ENCODE results near the gene PIGC.

PIGC gene

DNA sequence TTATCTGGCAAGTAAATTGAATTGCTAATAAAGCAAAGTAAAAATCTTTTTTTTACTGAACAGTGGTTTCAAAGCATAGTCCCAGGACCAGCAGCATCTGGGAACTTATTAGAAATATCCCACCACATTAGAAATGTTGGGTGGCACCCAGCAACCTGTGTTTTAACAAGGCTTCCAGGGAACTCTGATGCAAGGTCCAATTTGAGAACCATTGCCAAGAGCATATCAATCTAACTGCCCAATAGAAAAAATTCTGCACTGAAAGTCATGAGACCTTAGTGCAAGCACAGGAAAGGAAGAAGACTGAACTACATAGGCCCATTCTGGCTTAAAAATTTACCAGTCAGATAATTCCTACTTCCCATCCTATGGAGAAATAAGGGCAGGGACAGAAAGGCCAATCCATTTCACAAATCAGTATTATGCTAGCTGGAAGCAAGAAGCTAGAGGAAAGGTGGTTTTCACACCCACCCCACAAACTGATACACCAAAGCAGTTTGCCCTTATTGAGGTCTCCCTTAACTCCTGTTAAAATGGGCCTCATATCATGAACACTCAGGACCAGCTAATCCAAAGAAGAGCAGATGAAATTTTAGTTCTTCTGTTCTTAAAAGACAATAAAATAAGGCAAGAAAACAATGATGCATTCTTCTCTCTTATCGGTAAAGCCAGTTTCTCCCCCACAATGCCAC, 40.8 kb downstream of the PIGC start:
- no peak overlapping the region for H3K27ac ChIP-seq (ENCODE audit: low read depth in 2 of 2, low read length in 2 of 2)
- H3K27me3 ChIP-seq (ENCODE audit: control insufficient read depth in 2 of 2, insufficient read depth in 2 of 2, low read length in 2 of 2): no peaks in the 10 kb centered on the region
- no peaks in the 10 kb centered on the region for H3K9me3 ChIP-seq (ENCODE audit: control insufficient read depth in 2 of 2, low read length in 2 of 2)
- H3K4me1 ChIP-seq (ENCODE audit: control insufficient read depth in 2 of 2, insufficient read depth in 2 of 2, low read length in 2 of 2): peaks cover 0 to 11% of the 10 kb centered on the region in 2 donors
- H3K9ac ChIP-seq (ENCODE audit: low read depth in 1 of 2, low read length in 2 of 2): no peak overlapping the region
- H3K4me3 ChIP-seq (ENCODE audit: low read length in 2 of 2): no peak overlapping the region
- no peaks in the 10 kb centered on the region for H3K36me3 ChIP-seq (ENCODE audit: control insufficient read depth in 2 of 2, insufficient read depth in 2 of 2, low read length in 2 of 2)

DNA sequence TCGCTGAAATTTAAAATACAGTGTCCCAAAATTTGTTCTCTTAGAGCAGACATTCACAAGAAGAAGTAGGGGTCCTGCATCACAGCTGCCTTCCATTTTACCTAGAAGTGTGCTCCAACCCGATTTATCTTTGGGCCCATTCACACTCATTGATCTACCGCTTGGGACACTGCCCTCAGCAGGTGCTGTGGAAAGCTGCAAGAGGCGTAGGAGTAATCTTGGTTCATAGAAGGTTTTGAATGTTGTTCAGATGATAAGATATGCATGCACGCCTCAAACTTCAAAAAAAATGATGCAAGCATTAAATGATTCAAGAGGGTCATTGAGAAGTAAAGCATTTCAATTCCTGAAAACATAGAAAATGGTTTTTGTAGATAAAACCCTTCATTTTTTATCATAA, 42.0 kb downstream of the PIGC start:
- H3K27ac ChIP-seq (ENCODE audit: low read depth in 2 of 2, low read length in 2 of 2): no peak overlapping the region

DNA sequence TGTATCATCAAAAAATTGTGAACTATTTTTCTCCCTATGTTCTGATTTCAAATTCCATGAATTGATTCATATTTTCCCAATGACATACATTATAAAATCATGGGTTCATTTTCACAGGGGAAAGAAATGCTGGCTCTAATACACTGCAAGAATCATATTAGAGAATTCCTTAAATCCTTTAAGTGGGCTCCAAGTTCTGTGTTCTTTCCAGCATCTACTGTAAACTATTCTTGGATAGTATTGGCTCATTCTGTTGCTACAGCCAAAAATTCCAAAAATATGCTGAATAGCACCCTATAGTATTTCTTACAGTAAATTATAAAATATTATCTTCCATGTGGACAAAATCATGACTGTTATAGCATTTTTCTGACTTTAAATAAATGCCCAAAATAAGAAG, 42.4 kb downstream of the PIGC start:
- H3K9me3 ChIP-seq (ENCODE audit: control insufficient read depth in 2 of 2, low read length in 2 of 2): no peaks in the 10 kb centered on the region
- peaks cover 0 to 11% of the 10 kb centered on the region in 2 donors for H3K4me1 ChIP-seq (ENCODE audit: control insufficient read depth in 2 of 2, insufficient read depth in 2 of 2, low read length in 2 of 2)
- no peak overlapping the region for H3K4me3 ChIP-seq (ENCODE audit: low read length in 2 of 2)
- H3K27ac ChIP-seq (ENCODE audit: low read depth in 2 of 2, low read length in 2 of 2): no peak overlapping the region
- no peaks in the 10 kb centered on the region for H3K27me3 ChIP-seq (ENCODE audit: control insufficient read depth in 2 of 2, insufficient read depth in 2 of 2, low read length in 2 of 2)
- H3K36me3 ChIP-seq (ENCODE audit: control insufficient read depth in 2 of 2, insufficient read depth in 2 of 2, low read length in 2 of 2): no peaks in the 10 kb centered on the region
- no peak overlapping the region for H3K9ac ChIP-seq (ENCODE audit: low read depth in 1 of 2, low read length in 2 of 2)

More for the DNA sequence above, 42.0 kb downstream of the PIGC start:
- H3K9me3 ChIP-seq (ENCODE audit: control insufficient read depth in 2 of 2, low read length in 2 of 2): no peaks in the 10 kb centered on the region
- no peak overlapping the region for H3K4me3 ChIP-seq (ENCODE audit: low read length in 2 of 2)
- no peaks in the 10 kb centered on the region for H3K36me3 ChIP-seq (ENCODE audit: control insufficient read depth in 2 of 2, insufficient read depth in 2 of 2, low read length in 2 of 2)
- H3K9ac ChIP-seq (ENCODE audit: low read depth in 1 of 2, low read length in 2 of 2): no peak overlapping the region
- H3K4me1 ChIP-seq (ENCODE audit: control insufficient read depth in 2 of 2, insufficient read depth in 2 of 2, low read length in 2 of 2): peaks cover 0 to 11% of the 10 kb centered on the region in 2 donors
- no peaks in the 10 kb centered on the region for H3K27me3 ChIP-seq (ENCODE audit: control insufficient read depth in 2 of 2, insufficient read depth in 2 of 2, low read length in 2 of 2)

DNA sequence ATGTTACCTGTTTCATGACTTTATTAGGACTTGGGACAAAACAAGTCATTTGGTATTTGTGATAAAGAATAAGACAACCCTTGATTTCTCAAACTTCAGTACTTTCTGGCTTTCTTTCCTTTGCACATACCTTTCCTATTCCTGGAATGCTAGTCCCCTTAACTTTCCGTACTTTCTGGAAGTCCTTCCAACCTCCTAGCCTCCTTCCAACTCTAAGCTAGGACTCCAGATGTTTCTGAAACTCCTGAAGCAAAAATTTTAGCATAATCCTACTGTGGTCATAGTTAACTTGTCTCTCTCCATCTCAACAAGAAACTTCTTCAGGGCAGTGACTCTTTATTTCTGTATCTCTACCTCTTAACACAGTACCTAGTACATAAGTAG, 43.2 kb downstream of the PIGC start:
- Histone ChIP-seq H3K27ac (ENCODE audit: low read depth in 2 of 2, low read length in 2 of 2) (no peak overlapping the region), H3K9me3 (ENCODE audit: control insufficient read depth in 2 of 2, low read length in 2 of 2) (no peaks in the 10 kb centered on the region), H3K27me3 (ENCODE audit: control insufficient read depth in 2 of 2, insufficient read depth in 2 of 2, low read length in 2 of 2) (no peaks in the 10 kb centered on the region), H3K9ac (ENCODE audit: low read depth in 1 of 2, low read length in 2 of 2) (no peak overlapping the region), H3K36me3 (ENCODE audit: control insufficient read depth in 2 of 2, insufficient read depth in 2 of 2, low read length in 2 of 2) (no peaks in the 10 kb centered on the region), H3K4me3 (ENCODE audit: low read length in 2 of 2) (no peak overlapping the region), H3K4me1 (ENCODE audit: control insufficient read depth in 2 of 2, insufficient read depth in 2 of 2, low read length in 2 of 2) (peaks cover 0 to 11% of the 10 kb centered on the region in 2 donors)

DNA sequence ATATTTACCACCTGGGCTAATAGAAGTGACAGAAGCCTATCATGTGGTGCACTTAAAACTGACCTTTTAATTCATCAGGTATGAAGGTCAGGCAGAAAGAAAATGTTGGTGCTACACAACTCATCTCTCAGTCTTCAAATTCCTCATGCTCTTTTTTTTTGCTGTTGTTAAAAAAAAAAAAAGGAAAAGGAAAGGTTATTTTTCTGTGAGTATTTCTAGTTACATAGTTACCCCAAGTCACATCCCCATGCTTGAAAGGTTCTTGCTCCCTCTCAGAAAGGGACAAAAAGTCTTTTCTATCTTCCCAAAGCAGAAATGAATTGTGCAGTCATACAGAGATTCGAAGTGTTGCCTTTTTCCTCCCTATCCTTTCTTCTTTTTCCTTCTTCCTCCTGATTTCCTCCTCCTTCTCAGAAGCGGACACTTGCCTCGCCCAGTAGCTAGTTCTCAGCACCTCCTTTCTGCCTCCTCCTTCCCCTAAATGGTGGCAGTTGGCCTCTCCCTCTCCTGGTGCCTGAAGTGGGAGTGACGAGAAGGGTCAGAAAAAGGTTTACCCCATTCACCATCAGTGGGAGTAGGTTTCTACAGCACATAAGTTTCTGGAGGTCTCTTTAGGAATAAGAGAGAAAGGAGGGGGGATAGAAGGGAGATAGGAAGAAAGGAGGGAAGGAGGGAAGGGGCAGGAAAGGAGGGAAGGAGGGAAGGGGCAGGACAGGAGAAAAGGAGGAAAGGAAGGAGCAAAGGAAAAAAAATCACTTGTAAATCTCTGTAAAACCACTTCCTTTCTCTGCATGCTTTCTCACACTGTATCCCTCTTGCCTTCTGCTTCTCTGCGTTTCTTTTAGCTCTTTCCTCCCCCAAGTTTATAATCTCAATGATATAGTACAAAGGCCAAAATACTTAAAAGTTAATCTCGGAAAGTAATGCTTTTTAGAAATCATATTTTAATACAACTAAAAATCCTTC, 43.8 kb downstream of the PIGC start:
- Histone ChIP-seq H3K27ac (ENCODE audit: low read depth in 2 of 2, low read length in 2 of 2) (no peak overlapping the region), H3K9ac (ENCODE audit: low read depth in 1 of 2, low read length in 2 of 2) (no peak overlapping the region)

DNA sequence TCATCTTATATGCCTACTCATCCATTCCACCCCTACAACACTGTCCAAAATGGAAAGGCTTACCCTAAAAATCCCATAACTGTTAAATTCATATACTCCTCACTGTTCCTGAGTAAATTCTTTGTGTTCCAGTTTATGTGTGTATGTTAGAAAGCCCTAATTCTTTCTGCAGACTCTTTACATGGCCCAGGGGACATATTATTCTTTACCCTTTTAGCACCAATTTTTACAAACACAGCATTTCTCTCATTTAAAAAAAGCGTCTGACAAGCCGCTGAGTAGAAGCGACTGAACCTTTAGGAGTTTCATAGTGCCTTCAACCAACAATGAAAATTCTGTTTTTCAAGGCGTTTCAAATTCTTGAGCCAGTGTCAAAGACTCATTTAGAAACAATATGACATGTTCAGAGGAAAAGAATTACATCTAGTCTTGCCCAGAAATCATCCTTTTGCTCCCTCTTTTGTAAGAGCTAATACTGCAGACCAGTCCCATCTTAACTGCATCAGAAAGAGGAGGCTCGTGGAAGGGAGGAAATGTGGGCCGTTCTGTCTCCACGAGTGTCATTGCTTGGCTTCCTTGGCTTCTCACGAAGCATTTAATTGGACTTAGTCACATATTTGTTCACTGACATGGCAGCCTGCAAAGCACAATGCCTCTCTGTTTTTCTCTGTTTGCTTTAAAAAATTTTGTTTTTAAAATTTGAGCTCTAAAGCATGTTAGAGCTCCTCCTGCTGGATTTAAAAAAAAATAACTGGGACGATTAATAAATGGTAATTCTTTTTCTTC, 44.7 kb downstream of the PIGC start:
- H3K27ac ChIP-seq (ENCODE audit: low read depth in 2 of 2, low read length in 2 of 2): peak overlapping the region; percentile 11 to 50
- no peaks in the 10 kb centered on the region for H3K36me3 ChIP-seq (ENCODE audit: control insufficient read depth in 2 of 2, insufficient read depth in 2 of 2, low read length in 2 of 2)
- H3K4me3 ChIP-seq (ENCODE audit: low read length in 2 of 2): peak overlapping the region; percentile 31 to 66
- peaks cover 4 to 14% of the 10 kb centered on the region in 2 donors for H3K4me1 ChIP-seq (ENCODE audit: control insufficient read depth in 2 of 2, insufficient read depth in 2 of 2, low read length in 2 of 2)
- H3K27me3 ChIP-seq (ENCODE audit: control insufficient read depth in 2 of 2, insufficient read depth in 2 of 2, low read length in 2 of 2): no peaks in the 10 kb centered on the region
- no peaks in the 10 kb centered on the region for H3K9me3 ChIP-seq (ENCODE audit: control insufficient read depth in 2 of 2, low read length in 2 of 2)
- peak overlapping the region; percentile 5 to 36 for H3K9ac ChIP-seq (ENCODE audit: low read depth in 1 of 2, low read length in 2 of 2)

More for the DNA sequence above, 43.8 kb downstream of the PIGC start:
- Histone ChIP-seq H3K9me3 (ENCODE audit: control insufficient read depth in 2 of 2, low read length in 2 of 2) (no peaks in the 10 kb centered on the region), H3K4me1 (ENCODE audit: control insufficient read depth in 2 of 2, insufficient read depth in 2 of 2, low read length in 2 of 2) (peaks cover 0 to 11% of the 10 kb centered on the region in 2 donors), H3K4me3 (ENCODE audit: low read length in 2 of 2) (no peak overlapping the region), H3K36me3 (ENCODE audit: control insufficient read depth in 2 of 2, insufficient read depth in 2 of 2, low read length in 2 of 2) (no peaks in the 10 kb centered on the region), H3K27me3 (ENCODE audit: control insufficient read depth in 2 of 2, insufficient read depth in 2 of 2, low read length in 2 of 2) (no peaks in the 10 kb centered on the region)

DNA sequence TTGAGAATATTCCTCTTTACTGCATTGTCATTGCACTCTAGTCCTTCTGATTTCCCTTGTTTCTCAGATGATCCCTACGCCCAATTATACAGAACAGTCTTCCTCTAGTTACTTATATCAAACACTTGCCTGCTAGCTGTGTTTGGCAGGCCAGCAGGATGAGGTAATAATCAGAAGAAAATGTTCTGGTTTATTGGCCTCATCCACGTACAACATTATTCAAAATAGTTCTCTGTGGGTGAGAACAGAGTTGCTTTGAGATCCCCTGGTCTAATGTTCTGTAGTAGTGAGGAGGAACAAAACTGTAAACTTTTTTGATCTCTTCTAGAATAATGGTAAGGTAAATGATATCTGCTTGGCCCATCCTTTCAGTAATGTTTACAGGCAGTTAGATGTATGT, 45.7 kb downstream of the PIGC start:
- no peak overlapping the region for H3K9ac ChIP-seq (ENCODE audit: low read depth in 1 of 2, low read length in 2 of 2)
- no peaks in the 10 kb centered on the region for H3K36me3 ChIP-seq (ENCODE audit: control insufficient read depth in 2 of 2, insufficient read depth in 2 of 2, low read length in 2 of 2)
- H3K4me3 ChIP-seq (ENCODE audit: low read length in 2 of 2): no peak overlapping the region
- no peak overlapping the region for H3K27ac ChIP-seq (ENCODE audit: low read depth in 2 of 2, low read length in 2 of 2)
- H3K27me3 ChIP-seq (ENCODE audit: control insufficient read depth in 2 of 2, insufficient read depth in 2 of 2, low read length in 2 of 2): no peaks in the 10 kb centered on the region
- no peaks in the 10 kb centered on the region for H3K9me3 ChIP-seq (ENCODE audit: control insufficient read depth in 2 of 2, low read length in 2 of 2)
- H3K4me1 ChIP-seq (ENCODE audit: control insufficient read depth in 2 of 2, insufficient read depth in 2 of 2, low read length in 2 of 2): peaks cover 5 to 18% of the 10 kb centered on the region in 2 donors

DNA sequence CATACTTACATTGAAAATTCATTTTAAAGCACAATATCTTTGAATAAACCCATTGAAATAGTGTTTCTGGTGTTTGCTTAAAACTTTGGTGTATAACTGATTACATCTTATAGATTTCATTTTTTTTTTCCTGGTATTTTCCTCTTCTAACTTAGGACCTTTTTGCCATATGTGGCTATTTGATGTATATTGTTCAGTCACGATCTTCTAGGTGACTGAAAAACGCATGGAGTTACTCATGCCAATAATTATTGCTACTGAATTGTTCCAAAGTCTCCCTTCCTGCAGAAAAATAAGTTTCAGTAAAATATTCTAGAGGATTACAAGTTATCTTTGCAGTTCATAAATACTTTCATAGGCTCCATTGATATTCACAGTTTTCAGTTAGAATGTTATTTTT, 46.2 kb downstream of the PIGC start:
- Histone ChIP-seq H3K9ac (ENCODE audit: low read depth in 1 of 2, low read length in 2 of 2) (no peak overlapping the region), H3K27ac (ENCODE audit: low read depth in 2 of 2, low read length in 2 of 2) (no peak overlapping the region), H3K9me3 (ENCODE audit: control insufficient read depth in 2 of 2, low read length in 2 of 2) (no peaks in the 10 kb centered on the region), H3K4me3 (ENCODE audit: low read length in 2 of 2) (no peak overlapping the region), H3K27me3 (ENCODE audit: control insufficient read depth in 2 of 2, insufficient read depth in 2 of 2, low read length in 2 of 2) (no peaks in the 10 kb centered on the region), H3K4me1 (ENCODE audit: control insufficient read depth in 2 of 2, insufficient read depth in 2 of 2, low read length in 2 of 2) (peaks cover 5 to 18% of the 10 kb centered on the region in 2 donors), H3K36me3 (ENCODE audit: control insufficient read depth in 2 of 2, insufficient read depth in 2 of 2, low read length in 2 of 2) (no peaks in the 10 kb centered on the region)

DNA sequence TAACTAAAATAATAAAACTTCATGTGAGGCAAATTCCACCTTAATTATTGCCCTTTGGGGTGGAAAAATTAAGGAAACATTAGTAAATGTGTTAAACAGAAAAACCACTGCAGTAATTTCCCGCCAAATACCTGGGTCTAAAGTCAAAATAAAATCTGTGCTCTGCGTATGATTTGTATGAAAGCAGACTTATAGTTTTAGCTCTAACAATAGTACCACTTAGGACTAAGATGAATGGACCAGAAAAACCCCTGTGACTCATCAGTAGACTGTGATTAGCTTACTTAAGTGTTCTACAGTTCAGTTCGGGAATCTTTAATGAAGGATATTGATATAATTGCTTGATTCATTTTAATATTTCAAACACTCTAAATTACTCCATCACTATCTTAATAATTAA, 46.6 kb downstream of the PIGC start:
- H3K27me3 ChIP-seq (ENCODE audit: control insufficient read depth in 2 of 2, insufficient read depth in 2 of 2, low read length in 2 of 2): no peaks in the 10 kb centered on the region
- H3K27ac ChIP-seq (ENCODE audit: low read depth in 2 of 2, low read length in 2 of 2): no peak overlapping the region
- H3K9me3 ChIP-seq (ENCODE audit: control insufficient read depth in 2 of 2, low read length in 2 of 2): no peaks in the 10 kb centered on the region
- no peak overlapping the region for H3K4me3 ChIP-seq (ENCODE audit: low read length in 2 of 2)
- H3K36me3 ChIP-seq (ENCODE audit: control insufficient read depth in 2 of 2, insufficient read depth in 2 of 2, low read length in 2 of 2): no peaks in the 10 kb centered on the region
- no peak overlapping the region for H3K9ac ChIP-seq (ENCODE audit: low read depth in 1 of 2, low read length in 2 of 2)
- H3K4me1 ChIP-seq (ENCODE audit: control insufficient read depth in 2 of 2, insufficient read depth in 2 of 2, low read length in 2 of 2): peaks cover 5 to 18% of the 10 kb centered on the region in 2 donors

All from mucosa of rectum (tissue), 2 donors.